Coronary artery (tissue), 2 donors: ENCODE data around the gene SLC4A8.

Source experiments
- DNase-seq: peaks from one replicate; pipeline ENCODE4 v3.0.0-alpha.2; 2017; ENCODE audit warnings: low spot score
- H3K27ac ChIP-seq, 2 donors: fragments of 200-600 bp; sonication (generic); one replicate each; pipeline ENCODE4 v1.5.1; 2016 to 2019
- H3K4me3 ChIP-seq: fragments of 200-600 bp; sonication (generic); 2 replicates; pipeline ENCODE4 v1.5.1; 2016; ENCODE audit warnings: mild to moderate bottlenecking, moderate library complexity
- TF ChIP-seq, protein P1 (sequence below): fragments of 200-600 bp; sonication (generic); IDR thresholded peaks from one replicate; pipeline ENCODE4 v1.5.1; 2019; ENCODE audit warnings: antibody characterized with exemption

SLC4A8 gene

DNA sequence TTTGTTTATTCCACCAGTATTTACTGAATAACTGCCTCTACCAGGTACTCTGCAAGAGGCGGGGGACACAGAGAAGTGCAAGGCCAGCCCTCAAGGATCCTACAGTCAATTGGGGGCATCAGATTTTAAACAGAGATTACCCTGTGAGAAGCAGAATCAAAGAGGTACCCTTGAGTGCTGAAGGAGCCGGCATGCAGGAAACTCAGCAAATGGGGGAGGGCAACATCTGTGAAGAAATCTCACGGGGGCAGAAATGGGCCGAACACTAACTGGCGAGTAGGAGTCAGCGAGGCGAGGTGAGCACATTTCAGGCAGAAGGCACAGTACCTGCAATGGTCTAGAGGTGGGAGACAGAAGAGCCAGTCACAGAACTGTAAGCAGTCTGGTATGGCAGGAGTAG, 42.5 kb upstream of the SLC4A8 start:
- TF ChIP-seq, protein P1, sequence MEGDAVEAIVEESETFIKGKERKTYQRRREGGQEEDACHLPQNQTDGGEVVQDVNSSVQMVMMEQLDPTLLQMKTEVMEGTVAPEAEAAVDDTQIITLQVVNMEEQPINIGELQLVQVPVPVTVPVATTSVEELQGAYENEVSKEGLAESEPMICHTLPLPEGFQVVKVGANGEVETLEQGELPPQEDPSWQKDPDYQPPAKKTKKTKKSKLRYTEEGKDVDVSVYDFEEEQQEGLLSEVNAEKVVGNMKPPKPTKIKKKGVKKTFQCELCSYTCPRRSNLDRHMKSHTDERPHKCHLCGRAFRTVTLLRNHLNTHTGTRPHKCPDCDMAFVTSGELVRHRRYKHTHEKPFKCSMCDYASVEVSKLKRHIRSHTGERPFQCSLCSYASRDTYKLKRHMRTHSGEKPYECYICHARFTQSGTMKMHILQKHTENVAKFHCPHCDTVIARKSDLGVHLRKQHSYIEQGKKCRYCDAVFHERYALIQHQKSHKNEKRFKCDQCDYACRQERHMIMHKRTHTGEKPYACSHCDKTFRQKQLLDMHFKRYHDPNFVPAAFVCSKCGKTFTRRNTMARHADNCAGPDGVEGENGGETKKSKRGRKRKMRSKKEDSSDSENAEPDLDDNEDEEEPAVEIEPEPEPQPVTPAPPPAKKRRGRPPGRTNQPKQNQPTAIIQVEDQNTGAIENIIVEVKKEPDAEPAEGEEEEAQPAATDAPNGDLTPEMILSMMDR = no peak
- no peak overlapping the region for H3K4me3 ChIP-seq
- DNase-seq = no peak
- no peak overlapping the region for H3K27ac ChIP-seq

DNA sequence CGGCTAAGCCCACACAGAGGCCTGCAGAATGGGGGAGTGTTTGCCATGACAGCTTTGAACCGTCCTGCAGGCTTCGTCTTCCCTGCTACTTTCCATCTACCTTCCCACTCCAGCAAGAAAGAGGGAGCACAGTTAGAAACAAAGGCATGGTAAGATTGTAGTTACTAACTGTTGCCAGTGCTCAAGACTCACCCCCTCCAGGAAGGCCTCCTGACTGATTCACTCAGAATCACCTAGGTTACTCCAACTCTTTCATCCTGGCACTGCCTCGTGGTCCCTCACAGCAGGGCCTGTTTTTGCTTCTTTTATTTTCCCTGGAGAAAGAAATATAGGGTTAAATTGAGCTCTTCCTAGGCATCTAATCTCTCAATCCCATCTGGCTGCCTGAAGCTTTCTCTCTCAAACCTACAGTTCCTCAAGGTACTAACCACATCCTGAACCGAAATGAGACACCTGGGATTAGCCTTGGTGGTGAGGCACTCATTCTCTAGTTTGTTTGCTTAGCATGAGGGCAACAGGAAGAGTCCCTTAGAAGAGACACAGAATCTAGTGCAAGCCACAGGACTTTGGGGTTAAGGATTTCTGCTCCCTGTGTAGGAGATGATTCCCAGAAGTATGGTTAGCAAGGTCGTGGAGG, 41.2 kb upstream of the SLC4A8 start:
- TF ChIP-seq, protein P1 = no peak
- DNase-seq = no peak
- no peak overlapping the region for H3K27ac ChIP-seq
- no peak overlapping the region for H3K4me3 ChIP-seq

DNA sequence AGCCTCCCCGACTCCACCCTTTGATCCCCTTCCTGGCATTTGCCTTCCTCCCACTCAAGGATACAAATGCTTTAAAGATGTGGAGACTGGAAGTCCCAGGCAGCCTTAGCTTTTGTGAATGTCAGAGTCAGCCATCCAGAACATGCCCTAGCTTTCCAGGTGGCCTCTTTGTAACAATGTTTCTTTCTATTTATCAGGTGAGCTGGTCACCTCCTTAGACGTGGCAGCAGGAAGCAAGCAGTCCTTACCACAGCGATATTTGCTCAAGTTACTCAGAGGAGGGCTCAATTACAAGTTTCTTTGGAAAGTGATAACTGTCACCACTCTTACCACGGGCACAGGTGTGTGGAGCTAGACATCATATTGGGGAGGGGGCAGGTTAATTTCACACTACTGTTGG, 38.3 kb upstream of the SLC4A8 start:
- H3K4me3 ChIP-seq = no peak overlapping the region
- DNase-seq = no peak
- no peak overlapping the region for H3K27ac ChIP-seq
- TF ChIP-seq, protein P1 = no peak

DNA sequence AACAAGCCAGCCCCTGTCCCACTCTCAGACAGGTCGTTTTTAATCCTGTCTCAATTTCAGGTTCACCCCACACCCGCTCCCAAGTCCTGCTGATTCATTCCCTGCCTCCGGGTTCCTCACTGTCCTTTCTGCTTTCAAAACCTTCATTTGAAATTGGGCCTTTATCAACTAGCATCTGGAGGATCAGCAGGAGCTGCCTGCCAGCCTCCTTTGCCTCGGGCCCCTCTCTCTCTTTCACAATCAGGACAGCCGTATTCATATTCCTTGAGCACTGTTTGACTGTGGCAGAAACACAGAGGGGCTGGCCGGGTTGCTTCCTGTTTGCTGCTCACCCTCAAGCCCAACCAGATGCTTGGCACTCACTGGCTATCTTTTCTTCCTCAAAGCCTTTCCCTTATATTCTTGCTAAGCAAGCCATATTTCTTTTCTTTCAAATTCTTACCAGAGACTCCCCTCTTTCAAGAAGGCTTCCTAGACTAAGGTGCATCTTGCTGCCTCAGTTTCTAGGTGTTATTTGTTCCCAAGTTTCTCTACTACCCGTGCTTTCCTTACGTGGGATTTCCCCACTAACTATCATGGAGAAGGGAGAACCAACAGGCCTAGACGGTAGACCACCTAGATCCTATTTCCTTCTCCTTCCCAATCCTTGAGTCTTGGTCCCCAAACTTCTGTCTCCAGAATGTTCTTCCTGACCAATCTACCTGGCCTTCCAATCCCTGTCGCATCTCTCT, 36.4 kb upstream of the SLC4A8 start:
- Histone ChIP-seq H3K4me3 (no peak overlapping the region), H3K27ac (no peak overlapping the region)
- DNase-seq = no peak
- TF ChIP-seq, protein P1 = no peak

DNA sequence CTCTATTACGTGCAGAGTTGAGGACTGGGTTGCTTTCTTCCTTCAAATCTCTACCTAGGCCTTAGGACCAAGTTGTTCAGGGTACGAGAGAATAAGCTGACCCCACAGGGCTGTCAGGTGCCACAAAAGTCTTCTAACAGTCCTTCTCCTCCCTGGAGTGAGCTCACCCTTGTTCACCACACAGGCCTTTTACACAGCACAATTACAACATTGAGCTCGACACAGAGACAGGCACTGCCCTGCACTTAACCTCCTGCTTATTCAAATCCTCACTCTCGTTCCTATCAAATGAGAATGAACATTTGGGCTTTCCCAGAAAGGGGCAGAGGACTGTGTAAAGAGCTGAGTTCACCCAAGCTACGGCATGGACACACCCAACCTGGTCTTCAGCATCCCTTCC, 35.8 kb upstream of the SLC4A8 start:
- DNase-seq = no peak
- no peak overlapping the region for H3K27ac ChIP-seq
- no peak overlapping the region for H3K4me3 ChIP-seq
- TF ChIP-seq, protein P1 = no peak

DNA sequence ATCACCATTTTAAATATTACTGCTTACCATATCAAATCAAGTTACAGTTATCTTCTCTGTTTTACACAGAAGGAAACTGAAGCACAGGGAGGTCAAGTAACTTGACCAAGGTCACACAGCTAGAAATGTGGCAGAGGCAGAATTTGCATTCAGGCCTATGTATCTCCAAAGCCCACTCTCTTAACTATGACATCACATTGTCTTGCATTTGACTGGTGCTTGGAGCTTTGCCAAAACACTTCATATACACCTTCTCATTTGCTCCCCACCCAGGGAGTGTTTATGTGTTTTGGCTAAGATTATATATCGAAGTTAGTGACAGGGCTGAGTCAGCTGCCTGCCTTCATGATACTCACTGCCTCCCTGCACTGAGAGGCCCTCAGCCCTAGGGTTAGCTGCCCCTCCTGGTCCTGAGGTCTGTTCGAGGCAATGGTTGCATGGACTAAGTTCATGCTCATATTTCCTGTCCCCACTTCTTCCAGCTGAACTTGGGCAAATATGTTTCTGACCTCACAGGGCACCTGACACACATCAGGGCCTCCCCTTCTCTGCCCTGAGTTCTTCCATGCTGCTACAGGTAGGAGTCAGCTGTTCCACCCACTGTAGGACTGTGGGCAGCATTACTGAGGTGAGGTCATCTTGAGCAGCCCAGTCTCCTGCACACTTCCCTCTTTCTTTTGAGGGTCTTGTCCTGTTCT, 35.2 kb upstream of the SLC4A8 start:
- Histone ChIP-seq H3K4me3 (no peak overlapping the region), H3K27ac (no peak overlapping the region)
- TF ChIP-seq, protein P1 = no peak
- DNase-seq = no peak

DNA sequence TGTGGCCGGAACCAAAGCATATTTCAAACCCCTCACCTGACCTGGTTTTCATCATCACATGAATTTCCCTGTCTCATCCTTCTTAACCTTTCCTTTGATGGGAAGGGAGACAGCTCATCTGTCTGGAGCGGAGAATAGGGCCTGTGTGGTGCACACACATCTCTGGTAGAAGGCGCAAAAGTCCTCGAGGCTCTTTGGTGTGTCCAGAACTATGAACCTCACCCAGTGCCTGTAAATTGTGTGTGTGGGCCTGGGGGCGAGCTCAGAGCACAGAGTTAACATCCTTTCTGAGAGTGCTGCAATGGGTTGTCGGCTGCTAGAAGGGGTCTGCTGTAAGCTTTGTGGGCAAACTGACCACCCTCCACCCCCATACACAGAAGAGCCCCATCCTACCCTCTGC, 34.2 kb upstream of the SLC4A8 start:
- H3K4me3 ChIP-seq = peak overlapping the region; percentile 81
- H3K27ac ChIP-seq = no peak overlapping the region

More for the DNA sequence above, 34.2 kb upstream of the SLC4A8 start:
- TF ChIP-seq, protein P1 = no peak
- DNase-seq = no peak
